IPS-18c (cell line): ENCODE measurements around the gene BICC1.

Source experiments
- H3K4me3 ChIP-seq: 2 replicates; pipeline ENCODE4 v1.7.0; 2013; ENCODE audit warnings: low read depth, mild to moderate bottlenecking, low read length, moderate library complexity; ENCODE audit not compliant: insufficient read depth
- H3K9me3 ChIP-seq: one replicate; pipeline ENCODE4 v1.6.1; 2013; ENCODE audit warnings: mild to moderate bottlenecking, low read length, moderate library complexity; ENCODE audit not compliant: control insufficient read depth, insufficient read depth

BICC1 gene

GRCh38 chr10:58733436-58733835 lies 220.8 kb downstream of the BICC1 start:
- H3K4me3 ChIP-seq = no peak overlapping the region

GRCh38 chr10:58734116-58734515 lies 221.4 kb downstream of the BICC1 start:
- Histone ChIP-seq H3K9me3 (no peaks in the 10 kb centered on the region), H3K4me3 (no peak overlapping the region)

More at GRCh38 chr10:58733436-58733835, 220.8 kb downstream of the BICC1 start:
- H3K9me3 ChIP-seq = no peaks in the 10 kb centered on the region

GRCh38 chr10:58734664-58735063 lies 222.0 kb downstream of the BICC1 start:
- H3K4me3 ChIP-seq = no peak overlapping the region
- no peaks in the 10 kb centered on the region for H3K9me3 ChIP-seq

GRCh38 chr10:58735087-58735486 lies 222.4 kb downstream of the BICC1 start:
- Histone ChIP-seq H3K4me3 (no peak overlapping the region), H3K9me3 (no peaks in the 10 kb centered on the region)

GRCh38 chr10:58740620-58741369 lies 228.1 kb downstream of the BICC1 start:
- Histone ChIP-seq H3K9me3 (no peaks in the 10 kb centered on the region), H3K4me3 (no peak overlapping the region)

GRCh38 chr10:58741673-58742072 lies 229.0 kb downstream of the BICC1 start:
- Histone ChIP-seq H3K4me3 (no peak overlapping the region), H3K9me3 (no peaks in the 10 kb centered on the region)

GRCh38 chr10:58742141-58742540 lies 229.5 kb downstream of the BICC1 start:
- no peak overlapping the region for H3K4me3 ChIP-seq
- H3K9me3 ChIP-seq = no peaks in the 10 kb centered on the region

GRCh38 chr10:58743466-58744115 lies 230.9 kb downstream of the BICC1 start:
- no peak overlapping the region for H3K4me3 ChIP-seq
- H3K9me3 ChIP-seq = no peaks in the 10 kb centered on the region

- Histone ChIP-seq H3K9me3 (no peaks in the 10 kb centered on the region), H3K4me3 (no peak overlapping the region)
Measured at GRCh38 chr10:58746474-58747185, 234.0 kb downstream of the BICC1 start.

GRCh38 chr10:58747687-58748086 lies 235.0 kb downstream of the BICC1 start:
- no peaks in the 10 kb centered on the region for H3K9me3 ChIP-seq
- H3K4me3 ChIP-seq = no peak overlapping the region

GRCh38 chr10:58752665-58753064 lies 240.0 kb downstream of the BICC1 start:
- H3K4me3 ChIP-seq = no peak overlapping the region
- no peaks in the 10 kb centered on the region for H3K9me3 ChIP-seq

GRCh38 chr10:58753425-58753824 lies 240.8 kb downstream of the BICC1 start:
- Histone ChIP-seq H3K4me3 (no peak overlapping the region), H3K9me3 (no peaks in the 10 kb centered on the region)

GRCh38 chr10:58754469-58755339 lies 242.0 kb downstream of the BICC1 start:
- Histone ChIP-seq H3K4me3 (no peak overlapping the region), H3K9me3 (no peaks in the 10 kb centered on the region)

GRCh38 chr10:58755340-58755610 lies 242.6 kb downstream of the BICC1 start:
- H3K9me3 ChIP-seq = no peaks in the 10 kb centered on the region
- H3K4me3 ChIP-seq = no peak overlapping the region

- Histone ChIP-seq H3K9me3 (no peaks in the 10 kb centered on the region), H3K4me3 (no peak overlapping the region)
Measured at GRCh38 chr10:58755677-58756076, 243.0 kb downstream of the BICC1 start.

- no peaks in the 10 kb centered on the region for H3K9me3 ChIP-seq
- no peak overlapping the region for H3K4me3 ChIP-seq
Measured at GRCh38 chr10:58756130-58756719, 243.6 kb downstream of the BICC1 start.
